Upper lobe of left lung (tissue), 6 donors: Measurements from ENCODE around the gene GAN. TPM values are rescaled to one million over a fixed set of nuclear protein-coding genes. Genes with fewer than 3 reads are reported as not detected.
A peak's percentile ranks its signal among the peaks of the same experiment; 100 is the strongest.

Source experiments
- ATAC-seq, 2 donors: fragments of 200-7000 bp; cut with Tn5 transposase; one replicate each; pipeline ENCODE4 v1.9.1; 2022; ENCODE audit warnings: mild to moderate bottlenecking in 2 of 2, moderate library complexity in 2 of 2; ENCODE audit not compliant: low FRiP score in 2 of 2
- DNase-seq, 2 donors: peaks; one replicate each; pipeline ENCODE4 v3.0.0-alpha.2; 2019 to 2020
- H3K27ac ChIP-seq, 4 donors: fragments of 200-600 bp; sonication (generic); one replicate each; pipeline ENCODE4 v1.5.1; 2016 to 2019
- H3K27me3 ChIP-seq, 4 donors: fragments of 200-600 bp; sonication (generic); one replicate each; pipeline ENCODE4 v1.5.1; 2017 to 2019
- H3K36me3 ChIP-seq, 4 donors: fragments of 200-600 bp; sonication (generic); one replicate each; pipeline ENCODE4 v1.5.1; 2016 to 2019
- H3K4me1 ChIP-seq, 4 donors: fragments of 200-600 bp; sonication (generic); one replicate each; pipeline ENCODE4 v1.5.1; 2018 to 2019
- H3K4me3 ChIP-seq, 4 donors: fragments of 200-600 bp; sonication (generic); one replicate each; pipeline ENCODE4 v1.5.1; 2017 to 2019; ENCODE audit warnings: mild to moderate bottlenecking in 2 of 4, moderate library complexity in 1 of 4
- H3K9me3 ChIP-seq, 4 donors: fragments of 200-600 bp; sonication (generic); one replicate each; pipeline ENCODE4 v1.5.1; 2018 to 2019
- CTCF ChIP-seq, 6 experiments: fragments of 450-650 bp in 4 of 6; fragments of 200-600 bp in 2 of 6; sonication (generic) in 2 of 6; IDR thresholded peaks; one replicate each; pipeline ENCODE4 v1.5.1; 2016 to 2019; ENCODE audit warnings: antibody characterized with exemption in 6 of 6
- EP300 ChIP-seq, 4 donors: sonication (generic); formaldehyde crosslinking; IDR thresholded peaks; one replicate each; pipeline ENCODE4 v1.5.1; 2017; ENCODE audit warnings: antibody characterized with exemption in 4 of 4, control low read depth in 2 of 4
- POLR2A ChIP-seq, 4 donors: fragments of 450-650 bp; IDR thresholded peaks; one replicate each; pipeline ENCODE4 v1.5.1; 2016 to 2017; ENCODE audit warnings: antibody characterized with exemption in 4 of 4, mild to moderate bottlenecking in 2 of 4
- POLR2AphosphoS5 ChIP-seq, 2 donors: sonication (generic); formaldehyde crosslinking; IDR thresholded peaks; one replicate each; pipeline ENCODE4 v1.5.1; 2017; ENCODE audit warnings: antibody characterized with exemption in 2 of 2
- WGBS, 2 donors: methylation state at CpG; one replicate each; pipeline ENCODE4 v1.1.5; 2017 to 2018; 5-methylcytosine and 5-hydroxymethylcytosine counted together
- total RNA-seq, 6 donors: library from RNA; depleted of rRNA in 4 of 6; stranded (reverse); fragments of >200 nt in 4 of 6; gene quantifications; one replicate each; pipeline versions ENCODE4 v1.1.0 to v1.2.1, GENCODE V29; 2016 to 2021
- donor health status: DM: no; HTN: no; CAD: no; lungs with moderate emphysema.
- donor health status: DM: no; HTN: yes; CAD: no; lungs with severe emphysema.

Gene GAN
- total RNA-seq, 6 donors from 2014 or later, result 3.3 to 8.4 (median 5.9) TPM

GRCh38 chr16:81268509-81268908 lies 46.3 kb upstream of the GAN start:
- Histone ChIP-seq H3K4me1 (peaks cover 3 to 14% (median 9%) of the 10 kb centered on the region in 4 donors), H3K4me3 (no peak overlapping the region), H3K27ac (no peak overlapping the region), H3K27me3 (no peaks in the 10 kb centered on the region), H3K9me3 (no peaks in the 10 kb centered on the region), H3K36me3 (no peaks in the 10 kb centered on the region)
- no peak for DNase-seq
- WGBS, 2 donors, result 89 to 98% methylated on average over 5 of the region's 5 CpGs
- ATAC-seq, result no peak
- no peak for TF ChIP-seq CTCF (IDR thresholded peaks at IDR 0.05)
- TF ChIP-seq POLR2A (IDR thresholded peaks at IDR 0.05), result no peak
- no peak for TF ChIP-seq POLR2AphosphoS5 (IDR thresholded peaks at IDR 0.05)
- TF ChIP-seq EP300 (IDR thresholded peaks at IDR 0.05), result no peak

GRCh38 chr16:81273223-81273950 lies 41.4 kb upstream of the GAN start:
- H3K36me3 ChIP-seq, result no peaks in the 10 kb centered on the region
- DNase-seq, result no peak
- no peaks in the 10 kb centered on the region for H3K4me1 ChIP-seq
- H3K27ac ChIP-seq, result no peak overlapping the region
- no peak overlapping the region for H3K4me3 ChIP-seq
- 54 to 77% methylated on average over 10 of the region's 10 CpGs for WGBS, 2 donors
- H3K9me3 ChIP-seq, result no peaks in the 10 kb centered on the region
- no peak for ATAC-seq
- H3K27me3 ChIP-seq, result no peaks in the 10 kb centered on the region
- TF ChIP-seq EP300 (IDR thresholded peaks at IDR 0.05), result no peak
- no peak for TF ChIP-seq POLR2A (IDR thresholded peaks at IDR 0.05)
- no peak for TF ChIP-seq CTCF (IDR thresholded peaks at IDR 0.05)
- TF ChIP-seq POLR2AphosphoS5 (IDR thresholded peaks at IDR 0.05), result no peak

GRCh38 chr16:81275064-81275532 lies 39.7 kb upstream of the GAN start:
- Histone ChIP-seq H3K27me3 (no peaks in the 10 kb centered on the region), H3K4me3 (no peak overlapping the region), H3K9me3 (no peaks in the 10 kb centered on the region), H3K27ac (no peak overlapping the region), H3K36me3 (no peaks in the 10 kb centered on the region), H3K4me1 (no peaks in the 10 kb centered on the region)
- WGBS, 2 donors, result 88 to 92% methylated on average over 3 to 9 of the region's 9 CpGs
- TF ChIP-seq POLR2A (IDR thresholded peaks at IDR 0.05) (no peak), POLR2AphosphoS5 (IDR thresholded peaks at IDR 0.05) (no peak), EP300 (IDR thresholded peaks at IDR 0.05) (no peak), CTCF (IDR thresholded peaks at IDR 0.05) (no peak)
- ATAC-seq (no peak), DNase-seq (no peak)

- Histone ChIP-seq H3K36me3 (no peaks in the 10 kb centered on the region), H3K4me3 (no peak overlapping the region), H3K9me3 (no peaks in the 10 kb centered on the region), H3K27me3 (no peaks in the 10 kb centered on the region), H3K4me1 (no peaks in the 10 kb centered on the region), H3K27ac (no peak overlapping the region)
- no peak for TF ChIP-seq POLR2AphosphoS5 (IDR thresholded peaks at IDR 0.05)
- no peak for TF ChIP-seq EP300 (IDR thresholded peaks at IDR 0.05)
- no peak for TF ChIP-seq POLR2A (IDR thresholded peaks at IDR 0.05)
- no peak for TF ChIP-seq CTCF (IDR thresholded peaks at IDR 0.05)
- peak in 1 of 2 donors; percentile 40 for DNase-seq
- ATAC-seq, result peak; percentile 21 to 42
- WGBS, 2 donors, result 88 to 92% methylated on average over 9 of the region's 9 CpGs
Measured at GRCh38 chr16:81275795-81276194, 39.0 kb upstream of the GAN start.

- H3K27me3 ChIP-seq, result no peaks in the 10 kb centered on the region
- H3K36me3 ChIP-seq, result no peaks in the 10 kb centered on the region
- no peak overlapping the region for H3K4me3 ChIP-seq
- H3K4me1 ChIP-seq, result no peaks in the 10 kb centered on the region
- TF ChIP-seq POLR2A (IDR thresholded peaks at IDR 0.05), result no peak
- no peak for TF ChIP-seq POLR2AphosphoS5 (IDR thresholded peaks at IDR 0.05)
- no peak for TF ChIP-seq EP300 (IDR thresholded peaks at IDR 0.05)
- TF ChIP-seq CTCF (IDR thresholded peaks at IDR 0.05), result no peak
- 90 to 96% methylated on average over 2 to 3 of the region's 3 CpGs for WGBS, 2 donors
- ATAC-seq (no peak), DNase-seq (no peak)
- no peaks in the 10 kb centered on the region for H3K9me3 ChIP-seq
- no peak overlapping the region for H3K27ac ChIP-seq
Measured at GRCh38 chr16:81276323-81276722, 38.4 kb upstream of the GAN start.
